HTR-8/SVneo (cell line): ENCODE measurements around the gene SBF1.
A peak's percentile ranks its signal among the peaks of the same experiment; 100 is the strongest.
"Not testable (repeated sequence)": the region's sequence is repeated elsewhere in the genome, so short reads cannot be mapped to it uniquely, and the experiment has no call there.

Experiments used
- DNase-seq: peaks from one replicate; pipeline ENCODE4 v3.0.0; 2011; ENCODE audit warnings: low spot score, mixed read lengths; ENCODE audit not compliant: insufficient read length
- FAIRE-seq: peaks from 2 replicates; lab custom pipeline; 2011; peaks lifted over from hg19 to GRCh38; lab: Jason Lieb, UNC

SBF1 gene, protein sequence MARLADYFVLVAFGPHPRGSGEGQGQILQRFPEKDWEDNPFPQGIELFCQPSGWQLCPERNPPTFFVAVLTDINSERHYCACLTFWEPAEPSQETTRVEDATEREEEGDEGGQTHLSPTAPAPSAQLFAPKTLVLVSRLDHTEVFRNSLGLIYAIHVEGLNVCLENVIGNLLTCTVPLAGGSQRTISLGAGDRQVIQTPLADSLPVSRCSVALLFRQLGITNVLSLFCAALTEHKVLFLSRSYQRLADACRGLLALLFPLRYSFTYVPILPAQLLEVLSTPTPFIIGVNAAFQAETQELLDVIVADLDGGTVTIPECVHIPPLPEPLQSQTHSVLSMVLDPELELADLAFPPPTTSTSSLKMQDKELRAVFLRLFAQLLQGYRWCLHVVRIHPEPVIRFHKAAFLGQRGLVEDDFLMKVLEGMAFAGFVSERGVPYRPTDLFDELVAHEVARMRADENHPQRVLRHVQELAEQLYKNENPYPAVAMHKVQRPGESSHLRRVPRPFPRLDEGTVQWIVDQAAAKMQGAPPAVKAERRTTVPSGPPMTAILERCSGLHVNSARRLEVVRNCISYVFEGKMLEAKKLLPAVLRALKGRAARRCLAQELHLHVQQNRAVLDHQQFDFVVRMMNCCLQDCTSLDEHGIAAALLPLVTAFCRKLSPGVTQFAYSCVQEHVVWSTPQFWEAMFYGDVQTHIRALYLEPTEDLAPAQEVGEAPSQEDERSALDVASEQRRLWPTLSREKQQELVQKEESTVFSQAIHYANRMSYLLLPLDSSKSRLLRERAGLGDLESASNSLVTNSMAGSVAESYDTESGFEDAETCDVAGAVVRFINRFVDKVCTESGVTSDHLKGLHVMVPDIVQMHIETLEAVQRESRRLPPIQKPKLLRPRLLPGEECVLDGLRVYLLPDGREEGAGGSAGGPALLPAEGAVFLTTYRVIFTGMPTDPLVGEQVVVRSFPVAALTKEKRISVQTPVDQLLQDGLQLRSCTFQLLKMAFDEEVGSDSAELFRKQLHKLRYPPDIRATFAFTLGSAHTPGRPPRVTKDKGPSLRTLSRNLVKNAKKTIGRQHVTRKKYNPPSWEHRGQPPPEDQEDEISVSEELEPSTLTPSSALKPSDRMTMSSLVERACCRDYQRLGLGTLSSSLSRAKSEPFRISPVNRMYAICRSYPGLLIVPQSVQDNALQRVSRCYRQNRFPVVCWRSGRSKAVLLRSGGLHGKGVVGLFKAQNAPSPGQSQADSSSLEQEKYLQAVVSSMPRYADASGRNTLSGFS (N-terminal part only)

DNA sequence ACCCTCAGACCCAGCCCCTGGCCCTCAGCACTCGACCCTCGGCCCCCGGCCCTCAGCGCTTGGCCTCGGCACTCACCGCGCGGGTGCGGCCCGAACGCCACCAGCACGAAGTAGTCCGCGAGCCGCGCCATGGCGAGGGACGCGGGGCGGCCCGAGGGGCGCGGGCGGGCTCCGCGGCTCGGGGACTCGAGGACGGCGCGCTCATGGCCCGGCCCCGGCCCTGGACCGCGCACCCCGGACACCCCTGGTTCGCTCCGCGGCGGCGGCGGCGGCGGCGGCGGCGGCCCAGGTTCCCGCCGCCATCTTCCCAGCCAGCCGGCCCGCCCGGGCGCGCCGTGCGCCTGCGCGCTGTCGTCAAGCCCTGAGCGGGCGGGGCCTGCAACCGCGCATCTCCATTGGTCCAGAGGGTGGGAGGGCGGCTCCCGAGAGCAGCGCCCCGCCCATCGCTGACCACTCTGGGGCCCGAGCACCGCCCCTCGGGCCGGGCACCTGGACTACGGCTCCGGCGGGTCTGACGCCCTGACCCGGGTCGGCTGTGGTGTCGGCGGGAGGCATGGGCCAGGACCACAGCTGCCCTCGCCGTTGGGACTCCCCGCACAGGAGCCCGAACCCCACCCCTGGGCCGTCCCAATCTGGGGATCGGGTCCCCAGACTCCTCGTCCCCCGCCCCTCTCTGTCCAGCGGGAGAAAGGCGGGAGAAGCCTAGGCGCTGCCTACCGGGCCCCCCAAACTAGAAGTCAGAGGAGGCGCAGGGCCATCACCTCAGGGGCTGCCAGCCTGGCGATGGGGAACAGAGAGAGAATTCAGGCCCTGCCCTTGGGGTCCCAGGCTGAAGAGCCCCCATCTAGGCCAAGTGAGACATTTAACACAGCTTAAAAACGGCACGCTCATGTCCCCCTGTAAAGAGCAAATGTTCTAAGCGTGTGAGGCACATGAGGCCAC, at the start of gene SBF1:
SBF1 (minus strand) TSS at position 326 of the 942 bp plus-strand sequence; CDS start at position 131, 195 bp downstream.
- FAIRE-seq (peak; percentile 85), DNase-seq (peak; percentile 95)

DNA sequence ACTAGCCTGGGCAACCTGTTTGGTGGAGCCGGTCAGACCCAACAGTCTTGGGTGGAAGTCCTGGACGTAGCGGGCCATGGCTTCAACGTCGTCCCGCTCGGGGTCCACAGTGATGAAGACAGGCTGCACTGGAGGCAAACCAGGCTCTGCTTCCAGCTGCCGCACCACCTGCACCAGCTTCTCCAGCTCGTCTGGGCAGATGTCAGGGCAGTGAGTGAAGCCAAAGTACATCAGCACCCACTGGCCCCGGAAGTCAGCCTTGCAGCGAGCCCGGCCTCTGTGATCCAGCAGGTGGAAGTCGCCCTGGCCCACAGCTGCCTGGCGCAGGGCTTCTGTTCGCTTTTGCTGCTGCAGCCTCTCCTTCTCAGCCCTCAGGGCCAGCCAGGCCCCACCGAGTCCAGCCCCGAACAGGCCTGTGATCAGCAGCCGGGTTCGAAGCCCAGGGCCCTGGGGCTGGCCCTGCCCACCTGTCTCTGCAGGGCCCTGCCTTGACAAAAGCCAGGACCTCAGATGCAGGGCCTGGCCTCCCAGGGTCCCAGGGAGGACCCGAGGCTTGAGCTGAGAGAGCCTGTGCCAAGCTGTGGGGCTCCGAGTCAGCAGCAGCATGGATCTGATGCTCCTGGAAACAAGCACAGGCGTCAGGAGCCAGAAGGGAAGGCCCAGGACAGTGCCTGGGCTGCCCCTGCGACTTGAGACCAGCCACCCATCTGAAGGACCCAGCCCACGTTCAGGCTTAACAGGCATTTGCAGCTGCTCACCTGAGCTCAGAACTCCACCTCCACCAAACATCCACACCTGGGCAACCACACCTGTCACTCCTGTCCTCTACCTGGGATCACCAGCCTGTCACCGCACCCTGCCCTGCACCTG, 49.2 kb upstream of the SBF1 start:
- FAIRE-seq (no peak), DNase-seq (no peak)

DNA sequence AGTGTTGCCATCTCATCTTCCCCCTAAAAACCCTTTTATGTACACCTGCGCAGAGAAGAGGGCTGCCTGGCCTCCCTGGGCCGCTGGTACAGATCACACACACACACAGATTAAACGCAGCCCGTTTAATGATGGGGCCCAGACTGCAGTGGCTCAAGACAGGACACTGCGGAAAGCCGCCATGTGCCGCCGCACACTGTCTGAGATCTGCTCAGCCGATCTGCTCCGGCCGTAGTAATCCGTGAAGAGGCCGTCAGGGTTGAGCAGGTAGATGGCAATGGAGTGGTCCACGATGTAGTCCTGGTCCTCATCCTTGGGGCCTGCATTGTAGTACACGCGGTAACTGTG, 48.6 kb upstream of the SBF1 start:
- FAIRE-seq (no peak), DNase-seq (no peak)

DNA sequence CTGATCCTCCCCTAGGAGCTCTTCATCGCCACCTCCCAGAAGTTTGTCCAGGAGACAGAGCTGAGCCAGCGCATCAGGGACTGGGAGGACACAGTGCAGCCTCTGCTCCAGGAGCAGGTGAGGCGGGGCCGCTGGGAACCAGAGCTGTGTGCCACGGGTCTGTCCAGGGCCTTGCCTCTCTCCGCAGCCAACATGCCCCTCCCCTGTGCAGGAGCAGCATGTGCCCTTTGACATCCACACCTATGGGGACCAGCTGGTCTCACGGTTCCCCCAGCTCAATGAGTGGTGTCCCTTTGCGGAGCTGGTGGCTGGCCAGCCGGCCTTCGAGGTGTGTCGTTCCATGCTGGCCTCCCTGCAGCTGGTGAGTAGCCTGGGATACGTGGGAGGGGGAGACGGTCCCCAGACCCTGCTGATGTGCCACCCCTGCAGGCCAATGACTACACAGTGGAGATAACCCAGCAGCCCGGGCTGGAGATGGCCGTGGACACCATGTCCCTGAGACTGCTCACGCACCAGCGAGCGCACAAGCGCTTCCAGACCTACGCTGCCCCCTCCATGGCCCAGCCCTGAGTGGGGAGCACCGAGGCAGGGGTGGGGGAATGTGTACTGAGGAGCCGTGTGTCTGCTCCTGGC, 48.1 kb upstream of the SBF1 start:
- FAIRE-seq: no peak

DNA sequence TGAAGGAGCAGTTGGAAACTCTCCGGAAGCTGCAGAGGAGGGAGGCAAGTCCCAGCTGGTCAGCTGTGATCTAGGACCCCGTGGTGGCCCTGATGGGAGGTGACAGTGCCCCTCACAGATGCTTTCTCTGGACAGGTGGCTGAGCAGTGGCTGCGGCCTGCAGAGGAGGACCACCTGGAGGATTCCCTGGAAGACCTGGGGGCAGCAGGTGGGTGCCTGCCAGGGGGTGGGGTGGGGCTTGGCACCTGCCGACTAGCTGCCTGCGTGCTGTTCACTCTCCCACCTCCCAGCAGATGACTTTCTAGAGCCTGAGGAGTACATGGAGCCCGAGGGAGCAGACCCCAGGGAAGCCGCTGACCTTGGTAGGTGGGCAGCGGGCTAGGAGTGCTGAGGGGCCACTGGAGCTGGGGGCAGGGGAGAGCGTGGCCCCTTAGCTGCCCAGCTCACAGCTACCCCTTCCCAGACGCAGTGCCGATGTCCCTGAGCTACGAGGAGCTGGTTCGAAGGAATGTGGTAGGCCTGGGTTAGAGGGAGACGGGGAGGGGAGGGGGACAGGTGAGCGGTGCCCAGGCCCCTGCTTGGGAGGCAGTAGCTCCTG, 47.5 kb upstream of the SBF1 start:
- DNase-seq: no peak
- FAIRE-seq: no peak

More for the DNA sequence above, 48.1 kb upstream of the SBF1 start:
- no peak for DNase-seq

DNA sequence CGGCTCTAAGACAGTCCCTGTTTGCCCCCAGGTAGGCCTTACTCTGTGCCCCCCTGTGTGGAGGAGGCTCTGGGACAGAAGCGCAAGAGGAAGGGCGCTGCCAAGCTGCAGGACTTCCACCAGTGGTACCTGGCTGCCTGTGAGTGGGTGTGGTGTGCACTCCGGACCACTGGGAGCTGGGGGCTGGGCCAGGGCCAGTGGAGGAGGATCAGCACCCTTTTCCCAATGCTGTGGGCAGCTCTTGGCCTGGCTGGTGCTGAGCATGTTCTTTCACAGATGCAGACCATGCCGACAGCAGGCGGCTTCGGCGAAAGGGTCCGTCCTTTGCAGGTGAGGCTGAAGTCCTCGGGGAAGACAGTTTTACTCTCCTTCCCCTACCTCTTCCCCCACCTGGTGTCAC, 46.9 kb upstream of the SBF1 start:
- FAIRE-seq (no peak), DNase-seq (no peak)

DNA sequence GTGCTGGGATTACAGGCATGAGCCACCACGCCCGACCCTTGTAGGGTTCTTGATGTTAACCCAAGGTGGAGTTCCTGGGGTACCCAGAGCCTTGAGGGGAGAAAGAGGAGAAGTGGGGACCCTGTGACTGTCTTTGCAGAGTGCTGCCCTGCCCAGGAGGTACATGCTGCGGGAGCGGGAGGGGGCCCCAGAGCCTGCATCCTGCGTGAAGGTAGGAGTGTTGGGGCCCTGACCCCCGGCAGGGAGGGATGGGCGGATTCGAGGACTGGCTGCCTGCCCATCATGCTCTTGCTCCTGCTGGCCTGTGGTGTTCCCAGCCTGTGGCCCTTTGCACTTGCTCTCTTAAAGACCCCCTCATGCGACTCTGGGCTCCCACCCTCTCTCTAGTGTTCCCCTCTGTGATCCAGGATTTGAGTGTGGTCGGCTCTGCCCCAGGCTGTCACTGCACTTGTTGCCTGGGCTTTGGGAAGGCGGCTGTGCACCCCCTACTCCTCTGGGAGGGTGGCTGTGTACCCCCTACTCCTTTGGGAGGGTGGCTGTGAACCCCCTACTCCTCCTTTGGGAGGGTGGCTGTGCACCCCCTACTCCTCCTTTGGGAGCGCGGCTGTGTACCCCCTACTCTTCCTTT, 46.1 kb upstream of the SBF1 start:
- no peak for FAIRE-seq
- DNase-seq: no peak

DNA sequence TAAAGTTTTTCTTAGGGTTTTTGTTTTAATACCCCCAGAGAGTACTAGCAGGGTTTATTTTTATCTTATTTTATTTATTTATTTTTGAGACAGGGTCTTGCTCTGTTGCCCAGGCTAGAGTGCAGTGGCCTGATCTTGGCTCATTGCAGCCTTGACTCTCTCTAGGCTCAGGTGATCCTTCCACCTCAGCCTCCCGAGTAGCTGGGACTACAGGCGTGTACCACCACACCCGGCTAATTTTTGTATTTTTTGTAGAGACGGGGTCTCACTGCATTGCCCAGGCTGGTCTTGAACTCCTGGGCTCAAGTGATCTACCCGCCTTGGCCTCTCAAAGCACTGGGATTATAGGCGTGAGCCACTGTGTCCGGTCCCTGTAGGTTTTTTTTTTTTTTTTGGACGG, 45.3 kb upstream of the SBF1 start:
- FAIRE-seq: not testable (repeated sequence)

DNA sequence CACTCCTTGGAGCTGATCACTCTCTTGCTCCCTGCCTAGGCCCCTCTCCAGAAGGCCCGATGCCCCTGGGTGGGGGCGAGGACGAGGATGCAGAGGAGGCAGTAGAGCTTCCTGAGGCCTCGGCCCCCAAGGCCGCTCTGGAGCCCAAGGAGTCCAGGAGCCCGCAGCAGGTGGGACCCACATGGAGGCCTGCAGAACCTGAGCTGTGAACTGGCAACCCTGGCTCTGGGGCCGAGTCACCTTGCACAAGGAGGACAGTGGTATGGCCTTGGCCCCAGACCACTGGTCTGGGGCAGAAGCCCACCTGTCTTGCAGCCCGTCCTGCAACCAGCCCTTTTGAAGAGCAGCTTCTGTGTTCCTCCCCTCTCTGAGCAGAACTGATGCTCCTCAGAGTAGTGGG, 44.3 kb upstream of the SBF1 start:
- DNase-seq (no peak), FAIRE-seq (no peak)

More for the DNA sequence above, 45.3 kb upstream of the SBF1 start:
- DNase-seq: not testable (repeated sequence)

DNA sequence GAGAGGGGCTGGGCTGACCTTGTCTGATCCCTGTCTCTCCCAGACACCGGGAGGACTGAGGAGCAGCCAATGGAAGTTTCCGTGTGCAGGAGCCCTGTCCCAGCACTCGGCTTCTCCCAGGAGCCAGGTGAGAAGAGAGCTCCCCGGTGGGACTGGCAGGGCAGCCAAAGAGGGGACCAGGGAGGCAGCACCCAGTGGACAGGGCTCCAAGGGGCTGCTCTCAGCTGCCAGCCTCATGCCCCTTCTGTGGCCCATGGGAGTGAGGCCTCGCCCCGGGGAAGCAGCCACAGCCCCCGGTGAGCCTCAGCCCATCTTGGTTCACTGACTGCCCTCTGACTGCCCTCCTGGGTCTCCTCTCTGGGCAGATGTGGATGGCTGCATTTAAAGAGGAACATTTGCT, 43.8 kb upstream of the SBF1 start:
- DNase-seq (no peak), FAIRE-seq (no peak)

DNA sequence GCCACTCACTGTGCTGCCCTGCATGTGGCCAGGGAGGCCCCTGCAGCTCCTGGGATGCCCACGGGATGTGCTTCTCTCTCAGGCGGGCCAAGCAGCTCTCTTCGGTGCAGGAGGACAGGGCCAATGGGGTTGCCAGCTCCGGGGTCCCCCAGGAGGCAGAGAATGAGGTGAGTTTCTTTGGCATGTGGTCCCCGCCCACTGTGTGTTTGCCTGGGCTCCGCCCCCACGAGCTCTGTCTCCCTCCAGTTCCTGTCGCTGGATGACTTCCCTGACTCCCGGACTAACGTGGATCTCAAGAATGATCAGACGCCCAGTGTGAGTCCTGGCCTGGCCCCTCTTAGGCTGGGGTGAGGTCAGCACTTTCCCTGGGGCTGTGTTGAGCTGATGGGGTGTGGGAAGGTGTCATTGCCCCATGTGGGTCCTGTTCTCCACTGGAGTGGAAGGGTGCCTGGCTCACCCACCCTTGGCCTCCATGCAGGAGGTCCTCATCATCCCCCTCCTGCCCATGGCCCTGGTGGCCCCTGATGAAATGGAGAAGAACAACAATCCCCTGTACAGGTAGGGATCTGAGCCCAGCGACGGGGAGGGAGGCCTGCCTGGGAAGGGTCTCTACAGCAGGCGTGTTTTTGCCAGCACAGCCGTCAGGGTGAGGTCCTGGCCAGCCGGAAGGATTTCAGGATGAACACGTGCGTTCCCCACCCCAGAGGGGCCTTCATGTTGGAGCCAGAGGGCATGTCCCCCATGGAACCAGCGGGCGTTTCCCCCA, 42.8 kb upstream of the SBF1 start:
- DNase-seq (no peak), FAIRE-seq (no peak)

DNA sequence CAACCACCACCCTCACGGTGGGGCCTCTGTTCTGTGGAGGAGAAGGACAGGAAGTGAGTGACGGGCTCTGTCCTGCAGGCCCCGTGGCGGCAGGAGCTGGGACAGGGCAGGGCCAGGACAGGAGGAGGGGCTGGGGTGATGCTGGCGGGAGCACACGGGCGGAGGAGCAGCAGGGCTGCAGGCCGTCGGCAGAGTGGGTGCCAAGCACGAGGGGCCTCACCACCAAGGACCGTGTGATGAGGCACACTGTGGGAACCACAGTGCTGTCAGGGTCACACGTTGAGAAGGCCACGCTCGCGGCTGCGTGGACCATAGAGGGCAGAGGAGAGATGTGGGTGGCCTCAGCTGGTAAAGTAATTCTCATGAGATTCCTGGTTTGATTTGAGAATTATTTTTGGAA, 42.1 kb upstream of the SBF1 start:
- FAIRE-seq: no peak
- DNase-seq: no peak

DNA sequence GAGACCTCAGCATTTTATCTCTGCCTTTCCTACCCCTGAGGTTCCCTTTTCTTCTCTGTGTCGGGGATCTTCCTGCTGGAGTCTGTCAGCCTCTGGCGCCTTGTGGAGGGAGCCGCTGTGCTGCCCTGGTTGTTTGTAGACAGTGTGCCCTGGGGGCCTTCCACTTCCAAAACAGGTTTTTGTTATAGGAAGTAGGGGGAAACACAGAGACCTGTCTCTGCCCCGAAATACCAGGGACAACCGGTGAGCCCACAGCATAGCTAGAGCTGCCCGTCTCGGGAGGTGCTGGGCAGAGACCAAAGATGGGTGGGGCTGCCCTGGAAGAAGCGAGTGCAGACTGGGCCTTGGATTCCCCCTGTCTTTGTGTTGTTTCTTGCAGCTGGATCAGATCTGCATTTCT, 41.2 kb upstream of the SBF1 start:
- FAIRE-seq (no peak), DNase-seq (no peak)

DNA sequence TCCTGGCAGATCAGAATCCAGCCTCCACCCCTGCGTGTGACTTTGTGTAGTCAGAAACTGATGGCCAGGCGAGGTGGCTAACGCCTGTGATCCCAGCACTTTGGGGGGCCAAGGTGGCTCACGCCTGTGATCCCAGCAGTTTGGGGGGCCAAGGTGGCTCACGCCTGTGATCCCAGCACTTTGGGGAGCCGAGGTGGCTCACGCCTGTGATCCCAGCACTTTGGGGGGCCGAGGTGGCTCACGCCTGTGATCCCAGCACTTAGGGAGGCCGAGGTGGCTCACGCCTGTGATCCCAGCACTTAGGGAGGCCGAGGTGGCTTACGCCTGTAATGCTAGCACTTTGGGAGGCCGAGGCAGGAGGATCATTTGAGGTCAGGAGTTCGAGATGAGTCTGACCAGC, 38.3 kb upstream of the SBF1 start:
- no peak for DNase-seq
- no peak for FAIRE-seq

DNA sequence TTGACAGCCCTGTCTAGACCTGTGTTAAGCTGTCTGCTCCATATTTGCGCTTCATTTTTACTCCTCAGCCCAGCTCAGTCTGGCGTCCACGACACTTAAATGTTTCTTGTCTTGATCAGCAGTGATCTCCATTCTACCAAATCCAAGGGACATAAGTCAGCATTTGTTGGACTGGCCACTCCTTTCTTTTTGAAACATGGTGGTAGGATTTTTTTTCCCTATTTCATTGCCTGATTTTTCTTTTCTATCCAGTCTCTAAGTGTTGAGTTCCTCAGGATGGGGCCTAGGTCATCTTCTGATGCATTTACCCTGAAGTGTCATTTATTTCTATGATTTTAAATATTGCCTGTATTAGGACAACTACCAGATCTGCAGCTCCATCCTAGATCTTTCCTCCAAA, 34.1 kb upstream of the SBF1 start:
- no peak for DNase-seq
- FAIRE-seq: peak; percentile 9
